Hepatocyte (in vitro differentiated cells): Measurements from ENCODE around the gene RNF43.

Source experiments
- CTCF ChIP-seq: fragments of 200-600 bp; sonication (generic); IDR thresholded peaks from 2 replicates; pipeline ENCODE4 v1.5.1; 2016; ENCODE audit warnings: antibody characterized with exemption, mild to moderate bottlenecking; ENCODE audit not compliant: poor library complexity
- EZH2 ChIP-seq: fragments of 200-600 bp; sonication (generic); IDR thresholded peaks from 2 replicates; pipeline ENCODE4 v1.6.1; 2016; ENCODE audit warnings: antibody characterized with exemption, mild to moderate bottlenecking, borderline replicate concordance
- EZH2phosphoT487 ChIP-seq: fragments of 200-600 bp; sonication (generic); IDR thresholded peaks from one replicate; pipeline ENCODE4 v1.6.1; 2018; ENCODE audit warnings: antibody characterized with exemption, mild to moderate bottlenecking, low read depth, moderate library complexity; ENCODE audit not compliant: unreplicated experiment, severe bottlenecking

GRCh38 chr17:58410714-58411407 is 6.5 kb downstream of the RNF43 start:
- TF ChIP-seq EZH2: no peak
- TF ChIP-seq CTCF: no peak
- TF ChIP-seq EZH2phosphoT487: no peak
